HG03103 (cell line): ENCODE data around the gene LRRC32.

ENCODE experiments used
- ATAC-seq: cut with Tn5 transposase; IDR thresholded peaks from one replicate; pipeline ENCODE4 v1.9.1; 2021; ENCODE audit warnings: low read depth; ENCODE audit not compliant: unreplicated experiment

Gene LRRC32

GRCh38 chr11:76682684-76683083 lies 12.1 kb upstream of the LRRC32 start:
- ATAC-seq = no peak

DNA sequence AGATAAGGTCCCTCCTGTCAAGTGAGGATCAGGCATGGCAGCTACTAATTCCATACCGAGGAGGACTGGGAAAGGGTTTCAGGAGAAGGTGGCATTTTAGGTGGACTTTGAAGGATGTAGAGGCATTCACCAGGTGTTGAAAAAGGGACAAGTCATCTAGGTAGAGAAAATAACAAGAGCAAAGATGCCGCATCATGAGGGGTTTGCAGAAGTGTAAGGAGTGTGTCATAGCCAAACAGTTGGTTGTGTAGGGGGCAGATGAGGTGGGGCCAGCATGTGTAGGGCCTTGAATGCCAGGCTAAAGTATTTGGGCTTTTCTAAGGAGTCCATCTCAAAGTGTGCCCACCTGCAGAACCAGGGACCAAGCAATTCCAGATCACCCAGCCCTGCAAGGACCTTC lies 11.6 kb upstream of the LRRC32 start:
- no peak for ATAC-seq

GRCh38 chr11:76680518-76681425 lies 10.2 kb upstream of the LRRC32 start:
- ATAC-seq = peak; percentile 63

DNA sequence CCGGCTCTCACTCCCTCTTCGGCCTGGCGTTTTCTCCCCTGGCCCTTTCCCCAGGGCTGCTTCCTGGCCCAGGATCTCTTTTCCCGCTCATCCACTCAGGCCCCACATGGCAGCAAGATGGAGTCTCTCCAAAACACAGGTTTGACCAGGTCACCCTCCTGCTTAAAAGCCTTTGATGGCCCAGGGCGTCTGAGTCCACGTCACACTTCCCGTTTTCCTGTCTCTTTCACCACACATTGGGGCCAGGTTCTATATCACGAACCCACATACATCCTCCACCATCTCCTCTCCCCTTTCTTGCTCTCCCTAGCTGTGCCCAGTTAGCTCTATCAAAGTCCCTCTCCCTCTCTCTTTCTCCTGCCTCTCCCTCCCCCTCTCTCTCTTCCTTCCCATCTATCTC lies 7.8 kb upstream of the LRRC32 start:
- ATAC-seq = no peak

DNA sequence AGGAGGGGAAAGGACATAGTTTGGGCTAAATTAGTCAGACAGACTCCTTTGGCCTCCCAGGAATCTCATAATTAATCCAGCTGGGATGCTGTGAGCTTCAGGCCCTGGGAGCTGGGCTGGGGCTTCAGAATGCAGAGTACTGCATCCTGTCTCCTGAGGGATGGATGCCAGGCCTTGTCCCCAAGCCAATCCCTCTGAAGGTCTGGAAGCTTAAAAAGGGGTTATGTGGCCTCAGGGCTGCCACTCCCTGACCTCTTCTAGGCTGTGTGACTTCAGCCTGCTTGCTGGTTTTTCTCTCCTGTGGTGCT lies 6.9 kb upstream of the LRRC32 start:
- no peak for ATAC-seq

DNA sequence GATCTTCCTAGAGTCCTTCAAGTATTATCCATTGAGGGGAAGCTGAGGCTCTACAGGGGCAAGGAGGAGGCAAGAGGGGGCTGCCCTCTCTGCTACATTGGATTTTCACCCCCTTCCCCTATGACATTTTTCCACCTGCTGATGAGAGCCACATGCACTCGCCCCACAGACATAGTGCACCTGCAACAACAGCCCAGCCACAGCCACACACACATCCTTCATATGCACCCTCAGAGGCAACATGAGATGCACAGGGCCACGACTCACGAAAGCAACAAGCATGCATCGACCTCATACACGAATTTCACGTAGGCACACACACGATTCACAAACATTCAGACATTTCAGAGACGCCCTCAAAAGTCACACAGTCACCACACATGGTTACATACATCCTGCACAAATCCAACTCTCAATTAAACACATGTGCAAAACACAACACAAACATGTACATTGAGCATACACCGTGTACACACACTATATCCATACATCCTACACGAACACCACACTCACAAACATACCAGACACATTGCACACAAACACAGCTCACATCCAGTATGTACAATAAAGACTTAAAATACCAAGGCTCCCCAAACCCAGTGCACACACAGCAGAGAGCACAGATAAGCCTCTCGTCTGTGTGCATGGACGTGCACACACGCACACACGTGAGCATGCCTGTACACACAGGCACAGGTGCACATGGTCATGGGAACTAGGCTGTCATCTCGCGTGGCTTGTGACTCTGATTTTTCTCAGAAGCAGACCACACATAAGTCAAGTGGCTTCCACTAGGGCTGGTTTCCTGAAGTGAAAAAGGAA lies 6.3 kb upstream of the LRRC32 start:
- ATAC-seq = no peak

- peak; percentile 32 for ATAC-seq
Measured at GRCh38 chr11:76674517-76675400, 4.2 kb upstream of the LRRC32 start.

GRCh38 chr11:76673176-76674142 lies 2.9 kb upstream of the LRRC32 start:
- ATAC-seq = no peak

- ATAC-seq = peak; percentile 48
Measured at GRCh38 chr11:76672431-76673175, 2.1 kb upstream of the LRRC32 start.

GRCh38 chr11:76671626-76672309 lies 1.2 kb upstream of the LRRC32 start:
- no peak for ATAC-seq

- ATAC-seq = no peak
Measured at GRCh38 chr11:76671237-76671592, 668 bp upstream of the LRRC32 start.

DNA sequence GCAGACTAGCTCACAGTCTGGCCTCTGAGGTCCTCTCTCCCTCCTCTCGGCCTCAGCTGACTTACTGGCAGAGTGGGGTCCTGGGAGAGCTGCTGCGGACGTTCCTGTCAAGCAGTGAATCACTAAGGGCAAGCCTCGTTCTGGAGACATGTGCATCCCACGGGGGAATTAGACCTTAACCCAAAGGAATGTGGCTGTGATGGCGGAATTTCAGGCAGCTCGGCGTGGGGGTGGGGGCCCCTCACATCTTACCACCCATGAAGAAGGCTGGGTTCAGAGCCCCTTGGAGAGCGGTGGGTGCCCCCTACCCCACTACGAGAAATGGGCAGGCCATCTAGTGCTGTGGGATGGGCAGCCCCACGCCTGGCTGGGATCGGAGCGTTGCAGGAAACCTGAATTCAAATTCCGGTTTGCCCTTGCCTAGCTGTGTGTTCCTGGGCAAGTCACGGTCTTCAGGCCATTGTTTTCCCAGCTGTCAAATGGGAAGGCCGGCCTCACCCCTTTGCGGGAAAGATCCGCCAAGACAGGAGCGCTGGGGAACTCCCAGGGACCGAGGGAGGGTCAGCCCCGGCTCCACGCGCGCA lies 554 bp downstream of the LRRC32 start:
- ATAC-seq = no peak

GRCh38 chr11:76668362-76669155 lies 2.0 kb downstream of the LRRC32 start:
- no peak for ATAC-seq

- ATAC-seq = no peak
Measured at GRCh38 chr11:76667856-76668255, 2.7 kb downstream of the LRRC32 start.

- ATAC-seq = no peak
Measured at GRCh38 chr11:76667271-76667818, 3.2 kb downstream of the LRRC32 start.

GRCh38 chr11:76666830-76667229 lies 3.7 kb downstream of the LRRC32 start:
- ATAC-seq = no peak

- no peak for ATAC-seq
Measured at GRCh38 chr11:76666408-76666807, 4.1 kb downstream of the LRRC32 start.
